HG03469 (cell line): ENCODE data around the gene PACSIN1.

ENCODE experiments used
- ATAC-seq: cut with Tn5 transposase; IDR thresholded peaks from one replicate; pipeline ENCODE4 v1.9.1; 2021; ENCODE audit warnings: mild to moderate bottlenecking, moderate library complexity, moderate number of reproducible peaks; ENCODE audit not compliant: unreplicated experiment

Gene PACSIN1

DNA sequence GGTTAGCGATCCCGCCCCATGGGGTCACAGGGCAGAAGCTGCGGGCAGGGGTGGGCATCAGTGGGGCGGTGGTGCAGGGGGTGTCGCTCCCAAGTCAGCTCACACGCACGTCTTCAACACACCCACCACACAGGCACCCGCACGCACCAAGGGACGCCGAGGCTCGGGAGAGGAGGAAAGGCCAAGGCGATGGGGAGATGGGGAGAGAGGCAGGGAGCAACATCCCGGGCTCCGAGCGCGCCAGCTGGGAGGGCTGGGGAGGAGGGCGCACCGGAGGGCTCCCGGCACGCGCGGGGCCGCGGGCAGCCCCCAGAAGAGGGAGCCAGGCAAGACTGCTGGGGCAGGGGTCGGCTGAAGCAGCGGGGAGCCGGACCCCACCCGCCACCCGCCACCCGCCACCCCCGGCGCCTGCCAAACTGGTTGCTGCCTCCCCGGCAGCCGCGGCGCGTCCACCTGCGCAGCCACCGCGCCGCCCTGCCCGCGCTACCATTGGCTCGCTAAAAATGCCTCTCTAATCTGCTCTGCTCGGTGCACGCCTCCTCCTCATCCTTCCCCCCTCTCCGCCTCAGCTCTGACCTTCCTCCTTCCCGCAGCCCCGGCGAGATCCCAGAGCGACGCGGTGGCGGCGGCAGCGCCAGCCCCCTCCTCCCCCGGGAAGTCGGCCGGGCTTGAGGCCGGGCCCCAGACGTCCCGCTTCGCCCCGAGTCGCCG is at the start of gene PACSIN1:
Gene PACSIN1, plus strand, starts transcription at position 546 of the 711 bp plus-strand sequence. CDS start 60,230 bp downstream, outside the sequence.
- ATAC-seq: no peak

GRCh38 chr6:34416877-34417371 is 49.0 kb upstream of the PACSIN1 start:
- ATAC-seq: no peak

- ATAC-seq: no peak
Measured at GRCh38 chr6:34418367-34418766, 47.5 kb upstream of the PACSIN1 start.

DNA sequence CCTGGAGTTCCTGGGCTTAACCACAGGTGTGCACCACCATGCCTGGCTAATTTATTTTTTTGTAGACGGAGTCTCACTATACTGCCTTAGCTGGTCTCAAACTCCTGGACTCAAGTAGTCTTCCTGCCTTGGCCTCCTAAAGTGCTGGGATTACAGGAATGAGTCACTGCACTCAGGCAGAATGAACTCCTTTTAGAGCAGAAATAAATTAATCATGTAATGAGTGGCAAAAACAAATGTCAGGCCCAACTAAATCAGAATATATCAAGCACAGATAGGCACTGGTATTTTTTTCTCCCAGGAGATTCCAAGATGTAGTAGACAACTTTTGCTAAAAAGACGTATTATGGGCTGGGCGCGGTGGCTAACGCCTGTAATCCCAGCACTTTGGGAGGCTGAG is 42.6 kb upstream of the PACSIN1 start:
- no peak for ATAC-seq

GRCh38 chr6:34424200-34425131 is 41.4 kb upstream of the PACSIN1 start:
- no peak for ATAC-seq

DNA sequence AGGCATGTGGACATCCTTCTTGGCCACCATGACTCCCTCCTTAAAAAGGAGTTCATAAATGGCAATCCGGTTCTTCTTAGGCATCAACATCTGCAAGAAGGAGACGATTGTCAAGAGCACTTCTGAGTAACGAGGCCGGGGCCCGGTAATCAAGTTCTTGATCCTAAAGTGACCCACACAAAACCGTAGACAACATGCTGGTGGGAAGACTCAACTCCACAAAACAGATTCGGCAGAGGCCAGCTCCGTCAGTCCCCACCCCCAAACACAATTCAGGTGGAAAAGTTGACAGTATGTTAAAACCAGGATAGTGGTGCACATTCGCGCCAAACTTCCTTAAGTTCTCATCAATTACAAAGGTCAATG is 40.8 kb upstream of the PACSIN1 start:
- ATAC-seq: no peak

GRCh38 chr6:34425498-34426410 is 40.1 kb upstream of the PACSIN1 start, which contains the start of gene RPS10:
Gene RPS10, minus strand, starts transcription at chr6:34426069. Its CDS starts 848 bp downstream, at chr6:34425221.
- no peak for ATAC-seq

DNA sequence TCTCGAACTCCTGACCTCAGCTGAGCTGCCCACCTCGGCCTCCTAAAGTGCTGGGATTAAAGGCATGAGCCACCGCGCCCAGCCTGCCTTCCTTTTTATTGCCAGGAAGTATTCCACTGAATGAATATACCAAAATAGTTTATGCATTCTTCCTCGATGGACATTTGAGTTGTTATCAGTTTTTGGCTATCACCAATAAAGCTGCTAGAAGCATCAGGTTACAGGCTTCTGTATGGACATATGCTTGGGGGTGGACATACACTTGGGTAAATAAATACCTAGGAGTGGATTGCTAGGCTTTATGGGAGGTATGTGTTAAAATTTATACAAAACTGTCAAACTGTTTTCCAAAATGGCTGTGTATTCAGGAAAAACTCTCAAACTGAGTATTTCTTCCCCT is 30.0 kb upstream of the PACSIN1 start:
- no peak for ATAC-seq

DNA sequence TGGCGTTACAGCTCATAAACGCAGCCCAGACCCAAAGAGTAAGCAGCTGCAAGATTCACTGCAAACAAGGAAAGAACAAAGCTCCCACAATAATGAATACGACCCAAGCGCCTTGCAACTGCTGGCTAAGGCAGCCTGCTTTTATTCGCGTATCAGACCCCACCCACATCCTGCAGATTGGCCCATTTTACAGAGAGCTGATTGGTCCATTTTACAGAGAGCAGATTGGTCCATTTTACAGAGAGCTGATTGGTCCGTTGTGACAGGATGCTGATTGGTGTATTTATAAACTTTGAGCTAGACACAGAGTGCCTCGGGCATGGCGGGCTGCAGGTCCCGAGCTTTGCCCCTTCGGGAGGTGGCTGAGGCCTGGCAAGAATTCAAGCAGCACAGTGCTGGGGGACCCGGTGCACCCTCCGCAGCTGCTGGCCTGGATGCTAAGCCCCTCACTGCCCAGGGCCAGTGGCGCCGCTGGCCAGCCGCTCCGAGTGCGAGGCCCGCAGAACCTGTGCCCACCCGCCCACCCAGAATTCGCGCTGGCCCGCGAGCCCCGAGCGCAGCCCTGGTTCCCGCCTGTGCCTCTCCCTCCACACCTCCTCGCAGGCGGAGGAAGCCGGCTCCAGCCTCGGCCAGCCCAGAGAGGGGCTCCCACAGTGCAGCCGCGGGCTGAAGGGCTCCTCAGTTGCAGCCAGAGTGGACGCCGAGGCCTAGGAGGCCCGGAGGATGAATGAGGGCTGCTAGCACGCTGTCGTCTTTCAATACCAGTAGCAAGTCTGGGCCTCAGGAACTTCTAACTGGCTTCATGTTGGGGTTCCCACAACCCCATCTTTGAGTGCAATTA is 28.9 kb upstream of the PACSIN1 start:
- no peak for ATAC-seq

DNA sequence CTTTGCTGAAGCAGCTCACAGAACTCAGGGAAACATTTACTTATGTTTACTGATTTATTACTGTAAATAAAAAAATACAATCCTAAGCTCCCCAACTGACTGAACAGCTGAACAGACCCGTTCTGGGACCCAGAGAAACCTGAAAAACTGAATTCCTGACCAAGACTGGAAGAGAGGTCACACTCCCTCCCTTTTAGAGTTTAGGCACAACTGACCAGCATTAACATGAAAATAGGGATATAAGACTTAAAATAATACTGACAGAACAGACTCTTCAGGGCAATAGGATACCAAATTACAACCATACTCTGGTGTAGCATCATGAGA is 28.3 kb upstream of the PACSIN1 start:
- ATAC-seq: no peak

- ATAC-seq: no peak
Measured at GRCh38 chr6:34438705-34439104, 27.2 kb upstream of the PACSIN1 start.

DNA sequence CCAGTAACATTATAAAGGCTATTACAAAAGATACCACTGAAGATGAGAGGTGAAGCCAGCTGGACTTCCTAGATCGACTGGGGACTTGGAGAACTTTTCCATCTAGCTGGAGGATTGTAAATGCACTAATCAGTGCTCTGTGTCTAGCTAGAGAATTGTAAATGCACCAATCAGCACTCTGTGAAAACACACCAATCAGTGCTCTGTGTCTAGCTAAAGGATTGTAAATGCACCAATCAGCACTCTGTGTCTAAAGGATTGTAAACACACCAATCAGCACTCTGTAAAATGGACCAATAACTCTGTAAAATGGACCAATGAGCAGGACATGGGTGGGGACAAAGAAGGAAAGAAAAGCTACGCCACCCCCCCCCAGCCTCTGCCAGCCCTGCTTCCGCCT is 26.4 kb upstream of the PACSIN1 start:
- no peak for ATAC-seq

GRCh38 chr6:34441526-34441925 is 24.4 kb upstream of the PACSIN1 start:
- ATAC-seq: no peak

DNA sequence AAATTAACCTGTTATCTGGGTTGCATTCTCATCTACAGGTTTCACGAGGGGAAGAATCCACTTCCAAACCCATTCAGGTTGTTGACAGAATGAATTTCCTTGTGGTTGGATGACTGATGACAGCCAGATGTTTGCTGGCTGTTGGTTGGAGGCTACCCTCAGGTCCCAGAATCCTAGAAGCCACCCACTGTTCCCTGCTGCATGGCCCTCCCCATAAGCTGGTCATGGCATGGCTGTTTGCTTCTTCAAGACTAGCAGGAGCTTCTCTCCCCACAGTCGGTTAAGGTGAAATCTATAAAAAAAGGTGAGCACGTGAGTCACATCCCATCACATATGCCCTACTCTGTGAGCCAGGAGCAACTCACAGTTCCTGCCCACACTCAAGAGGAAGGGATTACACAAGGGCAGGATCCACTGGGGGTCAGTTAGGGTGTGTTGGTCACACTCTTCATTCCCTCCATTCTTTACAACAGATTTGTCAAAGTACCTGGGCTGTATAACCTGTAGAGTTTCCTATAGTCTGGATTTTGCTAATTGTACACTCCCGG is 20.5 kb upstream of the PACSIN1 start:
- no peak for ATAC-seq

GRCh38 chr6:34447386-34447785 is 18.5 kb upstream of the PACSIN1 start:
- ATAC-seq: no peak

- ATAC-seq: no peak
Measured at GRCh38 chr6:34447910-34448309, 18.0 kb upstream of the PACSIN1 start.

DNA sequence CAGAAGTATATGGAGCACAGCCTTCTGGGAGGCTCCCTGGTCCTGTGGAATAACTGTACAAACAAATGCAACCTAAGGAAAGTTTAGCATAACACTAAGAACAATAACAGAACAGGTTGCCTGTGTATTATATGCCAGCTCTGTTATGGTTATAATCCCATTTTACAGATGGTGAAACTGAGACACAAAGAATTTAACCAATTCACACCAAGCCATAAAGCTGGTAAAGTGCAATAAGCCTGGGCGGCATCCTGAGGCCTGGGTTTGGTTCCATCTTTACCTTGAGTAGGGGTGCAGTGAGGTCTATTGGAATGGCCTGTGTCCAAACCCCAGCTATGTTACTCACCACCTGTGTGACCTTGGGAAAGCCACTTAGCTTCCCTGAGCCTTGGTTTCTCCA is 14.7 kb upstream of the PACSIN1 start:
- no peak for ATAC-seq

GRCh38 chr6:34455831-34456230 is 10.0 kb upstream of the PACSIN1 start:
- ATAC-seq: no peak

GRCh38 chr6:34457382-34457741 is 8.5 kb upstream of the PACSIN1 start:
- ATAC-seq: no peak
